Adipose tissue (tissue), 3 donors: ENCODE measurements around the gene NEUROG2. TPM values are rescaled to one million over a fixed set of nuclear protein-coding genes. Genes with fewer than 3 reads are reported as not detected.
"Not testable (repeated sequence)": the region's sequence is repeated elsewhere in the genome, so short reads cannot be mapped to it uniquely, and the experiment has no call there.

Experiments used
- H3K27ac ChIP-seq: one replicate; pipeline ENCODE4 v1.5.1; 2013; ENCODE audit warnings: low read depth, low read length
- WGBS, 3 donors: extraction: QIAGEN DNeasy Blood & Tissue Kit; methylation state at CpG; one replicate each; pipeline ENCODE4 v1.1.7; 2013; 5-methylcytosine and 5-hydroxymethylcytosine counted together
- polyA plus RNA-seq, 3 donors: library from polyadenylated mRNA; stranded (reverse); fragments of 200-250 nt; gene quantifications; one replicate each; pipeline ENCODE4 v1.2.3, GENCODE V29; 2013
- donor health status: healthy with polysubstance abuse.
- donor health status: Bipolar disorder and iron deficiency.
- donor health status: healthy.

Gene NEUROG2
- polyA plus RNA-seq, 3 donors, result not detected

GRCh38 chr4:112509243-112510141 lies 6.5 kb downstream of the NEUROG2 start:
- WGBS, 3 donors, result 3 to 4% (median 4%) methylated on average over 46 of the region's 46 CpGs
- no peak overlapping the region for H3K27ac ChIP-seq

- 1 to 4% (median 3%) methylated on average over 6 of the region's 6 CpGs for whole genome bisulfite sequencing, 3 donors
- no peak overlapping the region for H3K27ac ChIP-seq
Measured at GRCh38 chr4:112508356-112508755, 7.6 kb downstream of the NEUROG2 start.

- 73 to 88% (median 84%) methylated on average over 4 of the region's 4 CpGs for WGBS, 3 donors
- H3K27ac ChIP-seq, result no peak overlapping the region
Measured at GRCh38 chr4:112504807-112505206, 11.2 kb downstream of the NEUROG2 start.

- no peak overlapping the region for H3K27ac ChIP-seq
- 63 to 68% (median 67%) methylated on average over 5 of the region's 5 CpGs for WGBS, 3 donors
Measured at GRCh38 chr4:112502871-112503270, 13.1 kb downstream of the NEUROG2 start.

- WGBS, 3 donors, result 76 to 86% (median 83%) methylated on average over 7 of the region's 7 CpGs
- H3K27ac ChIP-seq, result no peak overlapping the region
Measured at GRCh38 chr4:112492321-112492720, 23.7 kb downstream of the NEUROG2 start.

- not testable (repeated sequence) for H3K27ac ChIP-seq
- WGBS, 3 donors, result 63 to 95% (median 83%) methylated on average over 3 of the region's 3 CpGs
Measured at GRCh38 chr4:112490808-112491207, 25.2 kb downstream of the NEUROG2 start.

- H3K27ac ChIP-seq, result no peak overlapping the region
- 62 to 81% (median 73%) methylated on average over 5 of the region's 5 CpGs for WGBS, 3 donors
Measured at GRCh38 chr4:112485930-112486329, 30.1 kb downstream of the NEUROG2 start.

- no peak overlapping the region for H3K27ac ChIP-seq
- WGBS, 3 donors, result 89 to 96% (median 90%) methylated on average over 2 of the region's 2 CpGs
Measured at GRCh38 chr4:112473985-112474384, 42.0 kb downstream of the NEUROG2 start.

- no peak overlapping the region for H3K27ac ChIP-seq
Measured at GRCh38 chr4:112472318-112472717, 43.7 kb downstream of the NEUROG2 start.

Other genes starting within 250 kb of the NEUROG2 start
- gene TIFA, start 230.3 kb downstream of the NEUROG2 start, polyA plus RNA-seq, result 10 to 100 TPM; 10.5 to 20.5 (median 12.9) TPM
- gene ALPK1, start 218.8 kb downstream of the NEUROG2 start, polyA plus RNA-seq, result 10 to 100 TPM in 1 of 3 donors, 1 to 10 TPM in 2; 3.0 to 10.9 (median 9.3) TPM
- gene ZGRF1, start 120.7 kb upstream of the NEUROG2 start, polyA plus RNA-seq, result under 1 TPM; 0.74 to 0.94 (median 0.79) TPM
- 10 to 100 TPM; 12.8 to 52.5 (median 30.5) TPM for gene LARP7, start 121.0 kb upstream of the NEUROG2 start, polyA plus RNA-seq